PC-9 (cell line): ENCODE results near the gene TANGO6. TPM values are rescaled to one million over a fixed set of nuclear protein-coding genes. Genes with fewer than 3 reads are reported as not detected.

Source experiments
- BruUV-seq: library from RNA; stranded (reverse); fragments of 400-500 nt; replicated peaks from 2 replicates; lab custom pipeline; 2021; lab: Mats Ljungman, UMichigan
- CTCF ChIA-PET: fragments of 300-600 bp; sonication (Branson Sonifier 250); formaldehyde crosslinking; loops from one replicate; lab custom pipeline; 2022; ENCODE audit warnings: antibody characterized with exemption; lab: Charles Lee
- POLR2A ChIA-PET: fragments of 300-600 bp; sonication (Branson Sonifier 250); formaldehyde crosslinking; loops from one replicate; lab custom pipeline; 2022; ENCODE audit warnings: antibody characterized with exemption; ENCODE audit not compliant: unreplicated experiment; lab: Charles Lee
- DNase-seq, 2 experiments: peaks; one replicate each; pipeline versions ENCODE4 v3.0.0 to v3.0.0-alpha.2; 2015 to 2022; ENCODE audit warnings: mixed read lengths in 1 of 2
- H2AFZ ChIP-seq: fragments of 200-600 bp; sonication (generic); 2 replicates; pipeline ENCODE4 v1.8.1; 2017; ENCODE audit warnings: antibody characterized with exemption
- H3F3A ChIP-seq: fragments of 200-600 bp; sonication (generic); 2 replicates; pipeline ENCODE4 v1.8.1; 2017; ENCODE audit warnings: antibody characterized with exemption, mild to moderate bottlenecking, low read depth; ENCODE audit not compliant: insufficient read depth
- H3K27ac ChIP-seq: fragments of 200-600 bp; sonication (generic); 2 replicates; pipeline ENCODE4 v1.6.1; 2016; ENCODE audit warnings: mixed run types
- H3K27me3 ChIP-seq: fragments of 200-600 bp; sonication (generic); 2 replicates; pipeline ENCODE4 v1.6.1; 2016; ENCODE audit warnings: low read depth, mixed run types; ENCODE audit not compliant: insufficient read depth
- H3K36me3 ChIP-seq: fragments of 200-600 bp; sonication (generic); 2 replicates; pipeline ENCODE4 v1.6.1; 2016; ENCODE audit warnings: low read depth, mixed run types
- H3K4me1 ChIP-seq: fragments of 200-600 bp; sonication (generic); replicated peaks from 2 replicates; pipeline ENCODE4 v1.6.1; 2016; ENCODE audit warnings: mixed run types; ENCODE audit not compliant: insufficient read depth
- H3K4me2 ChIP-seq: fragments of 200-600 bp; sonication (generic); 2 replicates; pipeline ENCODE4 v1.6.1; 2017; ENCODE audit warnings: mixed run types
- H3K4me3 ChIP-seq: fragments of 200-600 bp; sonication (generic); 2 replicates; pipeline ENCODE4 v1.6.1; 2016; ENCODE audit warnings: mixed run types
- H3K79me2 ChIP-seq: fragments of 200-600 bp; sonication (generic); 2 replicates; pipeline ENCODE4 v1.6.1; 2017; ENCODE audit warnings: low read depth, mixed run types
- H3K9me2 ChIP-seq: fragments of 200-600 bp; sonication (generic); 2 replicates; pipeline ENCODE4 v1.8.1; 2017; ENCODE audit warnings: mild to moderate bottlenecking; ENCODE audit not compliant: insufficient read depth
- H3K9me3 ChIP-seq: fragments of 200-600 bp; sonication (generic); 2 replicates; pipeline ENCODE4 v1.8.1; 2016; ENCODE audit warnings: low read depth; ENCODE audit not compliant: insufficient read depth
- H4K20me1 ChIP-seq: fragments of 200-600 bp; sonication (generic); 2 replicates; pipeline ENCODE4 v1.8.1; 2017; ENCODE audit not compliant: insufficient read depth
- CTCF ChIP-seq: fragments of 200-600 bp; sonication (generic); conservative IDR thresholded peaks from 2 replicates; pipeline ENCODE4 v1.6.1; 2017; ENCODE audit warnings: mixed run types, antibody characterized with exemption, mild to moderate bottlenecking, moderate library complexity
- EZH2 ChIP-seq: fragments of 200-600 bp; sonication (generic); IDR thresholded peaks from 2 replicates; pipeline ENCODE4 v1.8.0; 2017; ENCODE audit warnings: antibody characterized with exemption, low read depth
- intact Hi-C: fragments of 100-400 bp; cut with micrococcal nuclease; formaldehyde crosslinking; loops from one replicate; pipeline ENCODE4 v1.10.0; 2022; ENCODE audit not compliant: unreplicated experiment
- total RNA-seq: library from RNA; stranded (reverse); gene quantifications from 2 replicates; pipeline ENCODE4 v1.2.3, GENCODE V29; 2021

TANGO6 gene
- total RNA-seq, 1 experiment from 2014 or later, result 5.8 TPM

- H3F3A ChIP-seq, result peaks cover 6% of the 10 kb centered on the region; the same call in 1 of the 2 replicates
- no peak overlapping the region for H3K4me2 ChIP-seq
- H3K27ac ChIP-seq, result no peak overlapping the region
- intact Hi-C loops, result loop anchor here (1.0 to 5.0 kb wide), 4 partner anchors 203 to 374 kb away; partner anchors contain the start of gene HAS3
- no peaks in the 10 kb centered on the region for H3K36me3 ChIP-seq
- H3K27me3 ChIP-seq, result no peaks in the 10 kb centered on the region
- H3K4me1 ChIP-seq, result peaks cover 7% of the 10 kb centered on the region; the same call in 1 of the 2 replicates
- ChIA-PET CTCF (interaction anchor here (0.6 to 1.5 kb wide), 5 partner anchors 147 to 312 kb away, joined by 3 to 7 read pairs (median 4); partner anchors contain the start of gene HAS3), POLR2A (no interaction called here)
- no peaks in the 10 kb centered on the region for H3K9me3 ChIP-seq
- H2AFZ ChIP-seq, result no peak overlapping the region
- H3K4me3 ChIP-seq, result no peak overlapping the region
- H4K20me1 ChIP-seq, result no peaks in the 10 kb centered on the region
- H3K79me2 ChIP-seq, result no peaks in the 10 kb centered on the region
- no peaks in the 10 kb centered on the region for H3K9me2 ChIP-seq
- BruUV-seq, result no TSS peak
- peak; percentile 93 for TF ChIP-seq CTCF
- no peak for TF ChIP-seq EZH2
- DNase-seq, result peak; percentile 60 to 67
Observed at GRCh38 chr16:68902003-68902968, 59.0 kb downstream of the TANGO6 start.

GRCh38 chr16:68902969-68903345, 59.6 kb downstream of the TANGO6 start:
- Histone ChIP-seq H4K20me1 (no peaks in the 10 kb centered on the region), H2AFZ (no peak overlapping the region), H3K9me2 (no peaks in the 10 kb centered on the region), H3K79me2 (no peaks in the 10 kb centered on the region), H3K4me3 (no peak overlapping the region), H3K36me3 (no peaks in the 10 kb centered on the region), H3K27ac (no peak overlapping the region), H3K27me3 (no peaks in the 10 kb centered on the region), H3F3A (peaks cover 10% of the 10 kb centered on the region; the same call in 1 of the 2 replicates), H3K4me2 (no peak overlapping the region), H3K4me1 (peaks cover 14% of the 10 kb centered on the region; the same call in 1 of the 2 replicates), H3K9me3 (no peaks in the 10 kb centered on the region)
- intact Hi-C loops, result loop anchor here (1.0 to 5.0 kb wide), 4 partner anchors 202 to 375 kb away; partner anchors contain the start of gene HAS3
- TF ChIP-seq CTCF (no peak), EZH2 (no peak)
- POLR2A ChIA-PET, result interaction anchor here (0.6 kb wide), 1 partner anchor 87 kb away, joined by 4 read pairs; no protein-coding TSS in a partner anchor
- no peak for DNase-seq
- CTCF ChIA-PET, result interaction anchor here (0.9 kb wide), 1 partner anchor 221 kb away, joined by 4 read pairs; no protein-coding TSS in a partner anchor
- BruUV-seq, result no TSS peak

GRCh38 chr16:68907297-68907696, 64.0 kb downstream of the TANGO6 start:
- TF ChIP-seq EZH2, result no peak
- TF ChIP-seq CTCF, result no peak
- no peaks in the 10 kb centered on the region for H3K9me2 ChIP-seq
- 0 out of 2 replicates have a peak overlapping the region, but pooled peaks have one; percentile 1 for H3K4me2 ChIP-seq
- POLR2A ChIA-PET, result no interaction called here
- peaks cover 16% of the 10 kb centered on the region; the same call in 1 of the 2 replicates for H3K4me1 ChIP-seq
- CTCF ChIA-PET, result interaction anchor here (0.7 kb wide), 1 partner anchor 214 kb away, joined by 6 read pairs; no protein-coding TSS in a partner anchor
- intact Hi-C loops, result no loop called here
- DNase-seq, result no peak
- H2AFZ ChIP-seq, result no peak overlapping the region
- no peaks in the 10 kb centered on the region for H3K9me3 ChIP-seq
- H4K20me1 ChIP-seq, result no peaks in the 10 kb centered on the region
- H3K36me3 ChIP-seq, result 0 out of 2 replicates have a peak, but pooled peaks cover 4% of the 10 kb centered on the region
- H3F3A ChIP-seq, result peaks cover 4% of the 10 kb centered on the region; the same call in 1 of the 2 replicates
- no peaks in the 10 kb centered on the region for H3K79me2 ChIP-seq
- no peak overlapping the region for H3K4me3 ChIP-seq
- no TSS peak for BruUV-seq
- H3K27me3 ChIP-seq, result no peaks in the 10 kb centered on the region
- H3K27ac ChIP-seq, result peak overlapping the region; percentile 17; the same call in 1 of the 2 replicates
